Cardiac muscle cell (in vitro differentiated cells and primary cell): ENCODE measurements around the gene MCM8. TPM values are rescaled to one million over a fixed set of nuclear protein-coding genes. Genes with fewer than 3 reads are reported as not detected.

Source experiments
- DNase-seq, 2 donors: peaks; one replicate each; pipeline versions ENCODE4 v3.0.0 to v3.0.0-alpha.2; 2010 to 2017; ENCODE audit warnings: low read depth in 1 of 2, low spot score in 1 of 2
- H3K27ac ChIP-seq: fragments of 200-600 bp; sonication (generic); 2 replicates; pipeline ENCODE4 v1.5.1; 2016
- H3K27me3 ChIP-seq: fragments of 200-600 bp; sonication (generic); 2 replicates; pipeline ENCODE4 v1.6.0; 2016; ENCODE audit warnings: control low read depth
- H3K36me3 ChIP-seq: fragments of 200-600 bp; sonication (generic); 2 replicates; pipeline ENCODE4 v1.5.1; 2016; ENCODE audit warnings: control low read depth
- H3K4me1 ChIP-seq: fragments of 200-600 bp; sonication (generic); 2 replicates; pipeline ENCODE4 v1.8.1; 2017; ENCODE audit warnings: low read depth, mild to moderate bottlenecking, mixed run types
- H3K4me3 ChIP-seq: fragments of 200-600 bp; sonication (generic); 2 replicates; pipeline ENCODE4 v1.5.1; 2016; ENCODE audit warnings: mild to moderate bottlenecking
- H3K9me3 ChIP-seq: fragments of 200-600 bp; sonication (generic); 2 replicates; pipeline ENCODE4 v1.5.1; 2017; ENCODE audit warnings: low read depth, mild to moderate bottlenecking, control low read depth
- polyA plus RNA-seq: library from polyadenylated mRNA; unstranded; fragments of >200 nt; fragmentation: Nextera tagmentation; extraction: Ambion mirVana; gene quantifications from 2 replicates; pipeline ENCODE4 v1.2.1, GENCODE V29; 2016
- total RNA-seq: library from RNA; depleted of rRNA; stranded (reverse); fragments of >200 nt; gene quantifications from 2 replicates; pipeline ENCODE4 v1.2.3, GENCODE V29; 2016
- TF ChIP-seq, protein P1 (sequence below): IDR thresholded peaks from 2 replicates; pipeline ENCODE4 v1.5.1; 2012; ENCODE audit warnings: low read depth, mild to moderate bottlenecking, low read length

MCM8 gene
- total and polyA plus RNA-seq, 2 experiments from 2014 or later = 1.5 to 9.4 TPM

DNA sequence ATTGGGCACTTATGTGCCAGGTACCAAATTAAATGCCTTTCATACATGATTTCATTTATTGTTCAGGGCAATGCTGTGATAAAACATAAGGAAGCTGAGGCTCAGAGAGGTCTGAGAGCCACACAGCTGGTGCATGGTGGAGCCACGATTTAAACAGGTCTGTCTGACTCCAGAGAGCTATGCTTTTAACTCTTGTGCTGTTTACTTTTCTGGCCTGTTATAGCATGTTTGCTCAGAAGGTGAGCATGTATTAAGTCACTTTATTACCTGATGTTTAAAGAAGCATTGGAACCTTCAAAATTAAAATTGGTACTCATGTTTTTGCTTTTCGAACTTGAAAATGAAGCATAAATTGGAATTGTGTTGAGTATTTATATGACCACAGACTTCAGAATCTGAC lies 26.8 kb downstream of the MCM8 start:
- DNase-seq = no peak
- Histone ChIP-seq H3K27ac (no peak overlapping the region), H3K36me3 (peaks cover 6% of the 10 kb centered on the region), H3K9me3 (no peaks in the 10 kb centered on the region), H3K4me1 (no peaks in the 10 kb centered on the region), H3K4me3 (no peak overlapping the region), H3K27me3 (no peaks in the 10 kb centered on the region)
- TF ChIP-seq, protein P1, sequence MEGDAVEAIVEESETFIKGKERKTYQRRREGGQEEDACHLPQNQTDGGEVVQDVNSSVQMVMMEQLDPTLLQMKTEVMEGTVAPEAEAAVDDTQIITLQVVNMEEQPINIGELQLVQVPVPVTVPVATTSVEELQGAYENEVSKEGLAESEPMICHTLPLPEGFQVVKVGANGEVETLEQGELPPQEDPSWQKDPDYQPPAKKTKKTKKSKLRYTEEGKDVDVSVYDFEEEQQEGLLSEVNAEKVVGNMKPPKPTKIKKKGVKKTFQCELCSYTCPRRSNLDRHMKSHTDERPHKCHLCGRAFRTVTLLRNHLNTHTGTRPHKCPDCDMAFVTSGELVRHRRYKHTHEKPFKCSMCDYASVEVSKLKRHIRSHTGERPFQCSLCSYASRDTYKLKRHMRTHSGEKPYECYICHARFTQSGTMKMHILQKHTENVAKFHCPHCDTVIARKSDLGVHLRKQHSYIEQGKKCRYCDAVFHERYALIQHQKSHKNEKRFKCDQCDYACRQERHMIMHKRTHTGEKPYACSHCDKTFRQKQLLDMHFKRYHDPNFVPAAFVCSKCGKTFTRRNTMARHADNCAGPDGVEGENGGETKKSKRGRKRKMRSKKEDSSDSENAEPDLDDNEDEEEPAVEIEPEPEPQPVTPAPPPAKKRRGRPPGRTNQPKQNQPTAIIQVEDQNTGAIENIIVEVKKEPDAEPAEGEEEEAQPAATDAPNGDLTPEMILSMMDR = no peak

DNA sequence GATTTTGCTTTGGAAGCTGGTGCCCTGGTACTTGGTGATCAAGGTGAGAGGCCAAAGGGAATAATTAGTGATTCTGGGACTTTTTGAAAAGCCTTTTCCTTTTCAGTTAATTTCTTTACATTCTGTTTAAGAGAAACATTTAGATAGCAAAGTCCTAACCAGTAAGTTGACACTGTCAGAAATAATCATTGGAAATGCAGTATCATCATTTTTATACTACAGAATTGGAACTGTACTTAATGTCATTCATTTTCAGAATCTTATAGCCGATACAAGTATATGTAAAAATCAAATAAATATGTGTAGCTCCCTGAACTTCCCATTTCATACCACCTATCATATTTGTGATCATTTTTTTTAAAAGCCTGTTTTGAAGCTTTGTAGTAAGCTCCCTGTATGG lies 27.5 kb downstream of the MCM8 start:
- TF ChIP-seq, protein P1 = no peak

DNA sequence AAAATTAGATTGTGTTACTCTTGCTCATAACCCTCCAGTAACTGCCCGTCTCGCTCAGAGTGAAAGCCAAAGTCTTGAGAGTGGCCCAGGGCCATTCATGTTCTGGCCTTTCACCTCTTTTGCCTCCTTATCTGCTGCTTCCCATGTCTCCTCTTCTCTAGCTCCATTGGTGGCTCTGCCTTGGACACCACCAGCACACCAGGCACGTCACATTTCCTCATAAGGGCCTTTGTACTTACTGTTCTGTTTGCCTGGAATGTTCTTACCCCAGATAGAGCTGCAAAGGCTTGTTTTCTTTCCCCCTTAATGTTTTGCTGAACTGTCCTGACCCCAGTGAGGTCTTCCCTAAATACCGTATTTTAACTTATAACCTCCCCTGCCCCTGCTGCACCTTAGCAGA lies 29.3 kb downstream of the MCM8 start:
- TF ChIP-seq, protein P1 = no peak
- DNase-seq = no peak
- Histone ChIP-seq H3K4me3 (no peak overlapping the region), H3K27me3 (no peaks in the 10 kb centered on the region), H3K27ac (no peak overlapping the region), H3K36me3 (peaks cover 12% of the 10 kb centered on the region), H3K9me3 (no peaks in the 10 kb centered on the region), H3K4me1 (no peaks in the 10 kb centered on the region)

More for the DNA sequence above, 27.5 kb downstream of the MCM8 start:
- no peaks in the 10 kb centered on the region for H3K27me3 ChIP-seq
- H3K4me1 ChIP-seq = no peaks in the 10 kb centered on the region
- no peak for DNase-seq
- H3K36me3 ChIP-seq = peaks cover 11% of the 10 kb centered on the region
- H3K27ac ChIP-seq = no peak overlapping the region
- H3K9me3 ChIP-seq = no peaks in the 10 kb centered on the region
- no peak overlapping the region for H3K4me3 ChIP-seq

DNA sequence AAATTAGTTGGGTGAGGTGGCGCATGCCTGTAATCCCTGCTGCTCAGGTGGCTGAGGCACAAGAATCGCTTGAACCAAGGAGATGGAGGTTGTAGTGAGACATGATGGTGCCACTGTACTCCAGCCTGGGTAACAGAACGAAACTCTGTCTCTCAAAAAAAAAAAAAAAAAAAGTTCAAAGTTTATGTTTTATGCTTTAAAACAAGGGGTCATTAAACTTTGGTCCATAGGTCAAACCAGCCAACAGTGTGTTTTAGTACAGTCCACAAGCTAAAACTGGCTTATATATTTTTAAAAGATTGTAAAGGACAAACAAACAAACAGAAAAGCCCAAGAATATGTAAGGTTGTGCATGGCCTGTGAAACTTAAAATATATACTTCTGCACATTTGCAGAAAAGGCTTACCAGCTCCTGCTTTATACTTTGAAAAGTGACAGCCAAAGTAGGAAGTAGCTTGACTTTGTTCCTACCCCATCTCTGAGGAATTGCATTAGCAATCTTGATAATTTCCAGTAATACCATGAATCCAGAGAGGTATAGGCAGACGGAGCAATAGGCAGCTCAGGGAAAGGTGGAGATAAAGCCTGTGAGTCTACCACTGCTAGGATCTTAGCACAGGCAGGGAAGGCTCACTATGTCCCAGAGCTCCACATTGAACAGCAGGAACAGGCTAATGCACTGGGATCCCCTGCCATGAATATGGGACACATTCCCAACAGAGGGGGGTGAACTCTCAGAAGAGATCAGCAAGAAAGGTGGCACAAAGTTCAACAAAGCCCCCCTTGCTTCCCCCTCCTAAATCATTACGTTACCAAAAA lies 30.5 kb downstream of the MCM8 start:
- Histone ChIP-seq H3K9me3 (no peaks in the 10 kb centered on the region), H3K4me3 (no peak overlapping the region), H3K36me3 (peaks cover 12% of the 10 kb centered on the region), H3K27ac (no peak overlapping the region), H3K27me3 (no peaks in the 10 kb centered on the region), H3K4me1 (no peaks in the 10 kb centered on the region)
- TF ChIP-seq, protein P1 = no peak
- DNase-seq = no peak

DNA sequence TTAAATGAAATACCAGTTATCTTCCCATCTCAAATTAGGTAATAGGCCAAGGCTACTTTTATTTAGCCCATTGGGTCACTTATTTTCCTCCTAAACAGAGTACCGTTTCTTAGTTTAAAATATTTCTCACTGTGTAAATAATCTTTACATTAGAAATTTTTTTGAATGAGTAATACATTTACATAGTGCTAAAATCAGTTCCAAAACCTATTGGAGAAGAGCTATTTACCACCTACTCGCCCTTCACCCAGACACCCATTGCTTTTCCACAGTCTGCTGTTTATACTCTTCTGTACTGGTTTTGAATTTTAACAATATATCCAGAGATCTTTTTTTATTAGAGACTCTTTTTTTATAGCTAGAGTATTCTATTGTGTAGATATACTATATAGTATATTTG lies 36.9 kb downstream of the MCM8 start:
- Histone ChIP-seq H3K27ac (no peak overlapping the region), H3K36me3 (peaks cover 17% of the 10 kb centered on the region), H3K27me3 (no peaks in the 10 kb centered on the region), H3K4me1 (no peaks in the 10 kb centered on the region), H3K4me3 (no peak overlapping the region), H3K9me3 (no peaks in the 10 kb centered on the region)
- no peak for DNase-seq
- TF ChIP-seq, protein P1 = no peak
